Right lobe of liver (tissue), 4 donors: ENCODE results near the gene HECTD1.
"Not testable (repeated sequence)": the region's sequence is repeated elsewhere in the genome, so short reads cannot be mapped to it uniquely, and the experiment has no call there.

ENCODE experiments used
- CTCF ChIP-seq, 4 donors: fragments of 200-600 bp in 3 of 4; fragments of 450-650 bp in 1 of 4; IDR thresholded peaks; one replicate each; pipeline versions ENCODE4 v1.5.1 to v1.8.0; 2016 to 2022; ENCODE audit warnings: antibody characterized with exemption in 4 of 4, mild to moderate bottlenecking in 2 of 4
- POLR2A ChIP-seq: fragments of 450-650 bp; IDR thresholded peaks from one replicate; pipeline ENCODE4 v1.6.1; 2017; ENCODE audit warnings: antibody characterized with exemption, mild to moderate bottlenecking
- donor health status: DM: no; HTN: no; CAD: no.
- donor health status: DM: no; HTN: no; CAD: no.
- donor health status: DM: no; HTN: yes; CAD: no.

- TF ChIP-seq CTCF (IDR thresholded peaks at IDR 0.05); POLR2A: not testable (repeated sequence)
These were observed 121.1 kb downstream of the HECTD1 start for GRCh38 chr14:31086466-31086865.
